GM12891 (cell line): ENCODE measurements around the gene KDM2B.

Source experiments
- PAX5 ChIP-seq: IDR thresholded peaks from 2 replicates; pipeline ENCODE4 v1.6.1; 2011; ENCODE audit warnings: low read length, moderate library complexity, mild to moderate bottlenecking; ENCODE audit not compliant: insufficient read depth, severe bottlenecking
- POLR2A ChIP-seq: IDR thresholded peaks from 2 replicates; pipeline ENCODE4 v1.6.1; 2011; ENCODE audit warnings: low read depth, low read length, control low read depth
- POLR2AphosphoS5 ChIP-seq: IDR thresholded peaks from 2 replicates; pipeline ENCODE4 v1.6.1; 2011; ENCODE audit warnings: low read depth, low read length, control low read depth
- POU2F2 ChIP-seq: IDR thresholded peaks from 2 replicates; pipeline ENCODE4 v1.6.1; 2011; ENCODE audit warnings: low read depth, mild to moderate bottlenecking, control low read depth, low read length, moderate library complexity
- SPI1 ChIP-seq: IDR thresholded peaks from 2 replicates; pipeline ENCODE4 v1.6.1; 2011; ENCODE audit warnings: low read depth, low read length, control low read depth
- TAF1 ChIP-seq: IDR thresholded peaks from 2 replicates; pipeline ENCODE4 v1.6.1; 2011; ENCODE audit warnings: low read depth, low read length, control low read depth

GRCh38 chr12:121534495-121535148 is 46.2 kb downstream of the KDM2B start:
- TF ChIP-seq POLR2AphosphoS5, result peak; percentile 74
- TF ChIP-seq POLR2A, result peak; percentile 71
- TF ChIP-seq PAX5, result no peak
- TF ChIP-seq TAF1, result 0 out of 2 replicates have a peak, but pooled peaks have one; percentile 22
- TF ChIP-seq POU2F2, result no peak
- peak; percentile 52 for TF ChIP-seq SPI1
